Suprapubic skin (tissue), 4 donors: Measurements from ENCODE around the gene SEC24B.

Experiments used
- EP300 ChIP-seq: sonication (generic); formaldehyde crosslinking; IDR thresholded peaks from one replicate; pipeline ENCODE4 v1.6.1; 2017; ENCODE audit warnings: antibody characterized with exemption
- POLR2A ChIP-seq, 2 donors: fragments of 450-650 bp; IDR thresholded peaks; one replicate each; pipeline ENCODE4 v1.6.1; 2017; ENCODE audit warnings: antibody characterized with exemption in 2 of 2, mild to moderate bottlenecking in 2 of 2, moderate library complexity in 2 of 2
- POLR2AphosphoS5 ChIP-seq, 3 donors: sonication (generic); formaldehyde crosslinking; IDR thresholded peaks; one replicate each; pipeline ENCODE4 v1.6.1; 2017; ENCODE audit warnings: antibody characterized with exemption in 3 of 3
- TF ChIP-seq, protein P1 (sequence below), 2 donors: fragments of 200-600 bp in 1 of 2; fragments of 450-650 bp in 1 of 2; sonication (generic) in 1 of 2; IDR thresholded peaks; one replicate each; pipeline ENCODE4 v1.5.1; 2016 to 2019; ENCODE audit warnings: antibody characterized with exemption in 2 of 2, mild to moderate bottlenecking in 1 of 2, moderate library complexity in 1 of 2

DNA sequence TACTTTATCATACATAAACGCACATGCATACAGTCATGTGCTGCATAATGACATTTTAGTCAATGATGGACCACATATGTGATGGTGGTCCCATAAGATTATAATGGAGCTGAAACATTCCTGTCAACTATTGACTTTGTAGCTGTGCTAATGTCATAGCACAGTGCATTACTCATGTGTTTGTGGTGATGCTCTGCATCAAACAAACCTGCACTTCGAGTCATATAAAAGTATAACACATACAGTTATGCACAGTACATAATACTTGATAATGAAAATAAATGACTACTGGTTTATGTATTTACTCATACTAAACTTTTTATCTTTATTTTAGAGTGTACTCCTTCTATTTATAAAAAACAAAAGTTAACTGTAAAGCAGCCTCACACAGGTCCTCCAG lies 65.9 kb downstream of the SEC24B start:
- TF ChIP-seq POLR2AphosphoS5 (IDR thresholded peaks at IDR 0.05) (no peak), POLR2A (IDR thresholded peaks at IDR 0.05) (no peak), EP300 (no peak)
- TF ChIP-seq, protein P1, sequence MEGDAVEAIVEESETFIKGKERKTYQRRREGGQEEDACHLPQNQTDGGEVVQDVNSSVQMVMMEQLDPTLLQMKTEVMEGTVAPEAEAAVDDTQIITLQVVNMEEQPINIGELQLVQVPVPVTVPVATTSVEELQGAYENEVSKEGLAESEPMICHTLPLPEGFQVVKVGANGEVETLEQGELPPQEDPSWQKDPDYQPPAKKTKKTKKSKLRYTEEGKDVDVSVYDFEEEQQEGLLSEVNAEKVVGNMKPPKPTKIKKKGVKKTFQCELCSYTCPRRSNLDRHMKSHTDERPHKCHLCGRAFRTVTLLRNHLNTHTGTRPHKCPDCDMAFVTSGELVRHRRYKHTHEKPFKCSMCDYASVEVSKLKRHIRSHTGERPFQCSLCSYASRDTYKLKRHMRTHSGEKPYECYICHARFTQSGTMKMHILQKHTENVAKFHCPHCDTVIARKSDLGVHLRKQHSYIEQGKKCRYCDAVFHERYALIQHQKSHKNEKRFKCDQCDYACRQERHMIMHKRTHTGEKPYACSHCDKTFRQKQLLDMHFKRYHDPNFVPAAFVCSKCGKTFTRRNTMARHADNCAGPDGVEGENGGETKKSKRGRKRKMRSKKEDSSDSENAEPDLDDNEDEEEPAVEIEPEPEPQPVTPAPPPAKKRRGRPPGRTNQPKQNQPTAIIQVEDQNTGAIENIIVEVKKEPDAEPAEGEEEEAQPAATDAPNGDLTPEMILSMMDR (IDR thresholded peaks at IDR 0.05): no peak
